Endodermal cell (in vitro differentiated cells): Measurements from ENCODE around the gene COL20A1. TPM values are rescaled to one million over a fixed set of nuclear protein-coding genes. Genes with fewer than 3 reads are reported as not detected.
"Not testable (repeated sequence)": the region's sequence is repeated elsewhere in the genome, so short reads cannot be mapped to it uniquely, and the experiment has no call there.

Experiments
- DNase-seq: peaks from one replicate; pipeline ENCODE4 v3.0.0-alpha.2; 2017
- H3K27ac ChIP-seq: 2 replicates; pipeline ENCODE4 v1.5.1; 2013; ENCODE audit warnings: mild to moderate bottlenecking, low read depth, low read length, moderate library complexity
- H3K27me3 ChIP-seq: 2 replicates; pipeline ENCODE4 v1.6.1; 2013; ENCODE audit warnings: mild to moderate bottlenecking, low read length, moderate library complexity; ENCODE audit not compliant: insufficient read depth, control insufficient read depth, poor library complexity, severe bottlenecking
- H3K36me3 ChIP-seq: 2 replicates; pipeline ENCODE4 v1.7.0; 2013; ENCODE audit warnings: mild to moderate bottlenecking, low read length, moderate library complexity; ENCODE audit not compliant: control insufficient read depth, insufficient read depth
- H3K4me1 ChIP-seq: one replicate; pipeline ENCODE4 v1.7.0; 2013; ENCODE audit warnings: low read length; ENCODE audit not compliant: control insufficient read depth, insufficient read depth
- H3K4me3 ChIP-seq: 2 replicates; pipeline ENCODE4 v1.5.1; 2013; ENCODE audit warnings: mild to moderate bottlenecking, low read length, moderate library complexity
- H3K9ac ChIP-seq: 2 replicates; pipeline ENCODE4 v1.6.1; 2013; ENCODE audit warnings: mild to moderate bottlenecking, low read length, moderate library complexity; ENCODE audit not compliant: poor library complexity, severe bottlenecking; ENCODE audit errors: extremely low read depth
- H3K9me3 ChIP-seq: 2 replicates; pipeline ENCODE4 v1.6.1; 2013; ENCODE audit warnings: mild to moderate bottlenecking, low read length, moderate library complexity; ENCODE audit not compliant: control insufficient read depth
- H3K27ac Mint-ChIP-seq: 2 replicates; pipeline ENCODE4 v1.8.0; 2020; ENCODE audit warnings: mixed read lengths
- H3K27me3 Mint-ChIP-seq: 2 replicates; pipeline ENCODE4 v1.8.0; 2021; ENCODE audit warnings: mild to moderate bottlenecking, mixed read lengths; ENCODE audit not compliant: insufficient read depth
- H3K36me3 Mint-ChIP-seq: 2 replicates; pipeline ENCODE4 v1.8.0; 2020; ENCODE audit warnings: low read depth, mixed read lengths
- H3K4me1 Mint-ChIP-seq: 2 replicates; pipeline ENCODE4 v1.8.0; 2020; ENCODE audit warnings: mixed read lengths
- H3K4me3 Mint-ChIP-seq: 2 replicates; pipeline ENCODE4 v1.8.0; 2020; ENCODE audit warnings: mild to moderate bottlenecking, moderate library complexity, mixed read lengths
- H3K9me3 Mint-ChIP-seq: 2 replicates; pipeline ENCODE4 v1.8.0; 2020; ENCODE audit warnings: mild to moderate bottlenecking, mixed read lengths
- CTCF ChIP-seq: fragments of 200-600 bp; sonication (generic); conservative IDR thresholded peaks from 2 replicates; pipeline ENCODE4 v1.5.0; 2021; ENCODE audit warnings: antibody characterized with exemption, mild to moderate bottlenecking
- WGBS, 2 experiments: methylation state at CpG; one replicate each; pipeline versions ENCODE4 v1.1.5 to v1.1.7; 2013; ENCODE audit warnings: missing lambda C conversion rate in 2 of 2, mixed read lengths in 1 of 2; ENCODE audit not compliant: insufficient coverage in 1 of 2, insufficient read length in 1 of 2; 5-methylcytosine and 5-hydroxymethylcytosine counted together
- total RNA-seq, 2 donors: library from RNA; stranded (reverse); fragmentation: NEBNext Ultra II Directional in 1 of 2; extraction: Animal tissue kit (Norgen Biotek cat#: 25700) in 1 of 2; gene quantifications; 2 replicates in 1 of 2; 3 replicates in 1 of 2; pipeline ENCODE4 v1.2.1, GENCODE V29; 2021

COL20A1 gene
- total RNA-seq, 2 donors from 2014 or later: 0.44 TPM; not detected in 1

- Histone ChIP-seq H3K9me3 (no peaks in the 10 kb centered on the region), H3K36me3 (no peaks in the 10 kb centered on the region), H3K27me3 (peaks cover 31% of the 10 kb centered on the region), H3K4me3 (no peak overlapping the region), H3K9ac (no peak overlapping the region), H3K27ac (no peak overlapping the region), H3K4me1 (peaks cover 2% of the 10 kb centered on the region)
- no peak overlapping the region for H3K4me3 Mint-ChIP-seq
- TF ChIP-seq CTCF: no peak
- no peaks in the 10 kb centered on the region for H3K4me1 Mint-ChIP-seq
- no peak for DNase-seq
- H3K27me3 Mint-ChIP-seq: peaks cover 38% of the 10 kb centered on the region
- H3K9me3 Mint-ChIP-seq: peaks cover 8% of the 10 kb centered on the region
- no peaks in the 10 kb centered on the region for H3K36me3 Mint-ChIP-seq
- WGBS, 2 experiments: 88 to 97% methylated on average over 12 to 15 of the region's 15 CpGs
- no peak overlapping the region for H3K27ac Mint-ChIP-seq
These were observed 43.1 kb upstream of the COL20A1 start for GRCh38 chr20:63249891-63250290.

GRCh38 chr20:63251350-63251749 is 41.6 kb upstream of the COL20A1 start:
- not testable (repeated sequence) for H3K4me1 Mint-ChIP-seq, H3K9ac ChIP-seq, H3K27ac Mint-ChIP-seq, H3K9me3 ChIP-seq, H3K36me3 ChIP-seq, H3K4me3 Mint-ChIP-seq, H3K4me1 ChIP-seq, H3K4me3 ChIP-seq, DNase-seq, H3K27ac ChIP-seq, H3K36me3 Mint-ChIP-seq, H3K9me3 Mint-ChIP-seq
- WGBS, 2 experiments: 40 to 56% methylated on average over 7 to 10 of the region's 14 CpGs
- H3K27me3 ChIP-seq: peaks cover 45% of the 10 kb centered on the region
- H3K27me3 Mint-ChIP-seq: peaks cover 50% of the 10 kb centered on the region
- TF ChIP-seq CTCF: peak; percentile 63

- Mint-ChIP-seq H3K36me3 (no peaks in the 10 kb centered on the region), H3K27ac (no peak overlapping the region), H3K4me3 (no peak overlapping the region), H3K9me3 (peaks cover 8% of the 10 kb centered on the region), H3K27me3 (peaks cover 57% of the 10 kb centered on the region), H3K4me1 (no peaks in the 10 kb centered on the region)
- peaks cover 3% of the 10 kb centered on the region for H3K4me1 ChIP-seq
- H3K36me3 ChIP-seq: no peaks in the 10 kb centered on the region
- 52 to 78% methylated on average over 6 to 8 of the region's 8 CpGs for WGBS, 2 experiments
- TF ChIP-seq CTCF: no peak
- peaks cover 54% of the 10 kb centered on the region for H3K27me3 ChIP-seq
- H3K27ac ChIP-seq: peak overlapping the region; percentile 96
- no peak for DNase-seq
- H3K4me3 ChIP-seq: no peak overlapping the region
- no peak overlapping the region for H3K9ac ChIP-seq
- no peaks in the 10 kb centered on the region for H3K9me3 ChIP-seq
These were observed 40.7 kb upstream of the COL20A1 start for GRCh38 chr20:63252284-63252711.
